Measurements from ENCODE around the gene PDIA6.

DNA sequence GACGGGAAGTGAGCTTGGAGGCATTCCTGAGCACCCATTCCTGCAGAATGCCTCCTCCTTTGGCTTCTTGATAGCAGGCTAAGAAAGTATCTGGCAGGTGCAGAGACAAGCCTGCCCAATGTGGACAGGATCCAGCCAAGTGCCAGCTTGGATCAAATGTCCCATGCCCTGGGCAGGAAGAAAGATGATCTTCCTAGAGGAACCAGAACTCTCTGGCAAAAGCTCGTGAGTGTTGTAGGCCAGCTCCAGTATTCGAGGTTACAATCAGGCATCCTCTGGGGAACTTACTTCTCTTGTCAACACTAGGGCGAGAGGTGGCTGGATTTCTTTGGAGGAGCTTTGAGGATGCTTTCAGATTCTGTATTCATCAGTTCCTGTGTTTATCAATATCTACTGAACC, 29.9 kb upstream of the PDIA6 start:
- no peak for TF ChIP-seq CTCF (IDR thresholded peaks at IDR 0.05)
- TF ChIP-seq, protein P1, sequence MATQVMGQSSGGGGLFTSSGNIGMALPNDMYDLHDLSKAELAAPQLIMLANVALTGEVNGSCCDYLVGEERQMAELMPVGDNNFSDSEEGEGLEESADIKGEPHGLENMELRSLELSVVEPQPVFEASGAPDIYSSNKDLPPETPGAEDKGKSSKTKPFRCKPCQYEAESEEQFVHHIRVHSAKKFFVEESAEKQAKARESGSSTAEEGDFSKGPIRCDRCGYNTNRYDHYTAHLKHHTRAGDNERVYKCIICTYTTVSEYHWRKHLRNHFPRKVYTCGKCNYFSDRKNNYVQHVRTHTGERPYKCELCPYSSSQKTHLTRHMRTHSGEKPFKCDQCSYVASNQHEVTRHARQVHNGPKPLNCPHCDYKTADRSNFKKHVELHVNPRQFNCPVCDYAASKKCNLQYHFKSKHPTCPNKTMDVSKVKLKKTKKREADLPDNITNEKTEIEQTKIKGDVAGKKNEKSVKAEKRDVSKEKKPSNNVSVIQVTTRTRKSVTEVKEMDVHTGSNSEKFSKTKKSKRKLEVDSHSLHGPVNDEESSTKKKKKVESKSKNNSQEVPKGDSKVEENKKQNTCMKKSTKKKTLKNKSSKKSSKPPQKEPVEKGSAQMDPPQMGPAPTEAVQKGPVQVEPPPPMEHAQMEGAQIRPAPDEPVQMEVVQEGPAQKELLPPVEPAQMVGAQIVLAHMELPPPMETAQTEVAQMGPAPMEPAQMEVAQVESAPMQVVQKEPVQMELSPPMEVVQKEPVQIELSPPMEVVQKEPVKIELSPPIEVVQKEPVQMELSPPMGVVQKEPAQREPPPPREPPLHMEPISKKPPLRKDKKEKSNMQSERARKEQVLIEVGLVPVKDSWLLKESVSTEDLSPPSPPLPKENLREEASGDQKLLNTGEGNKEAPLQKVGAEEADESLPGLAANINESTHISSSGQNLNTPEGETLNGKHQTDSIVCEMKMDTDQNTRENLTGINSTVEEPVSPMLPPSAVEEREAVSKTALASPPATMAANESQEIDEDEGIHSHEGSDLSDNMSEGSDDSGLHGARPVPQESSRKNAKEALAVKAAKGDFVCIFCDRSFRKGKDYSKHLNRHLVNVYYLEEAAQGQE (IDR thresholded peaks at IDR 0.05; ENCODE audit: insufficient read depth in 1 of 2, low read depth in 2 of 2, low read length in 1 of 2): no peak
- no peak for TF ChIP-seq TCF7L2 (IDR thresholded peaks at IDR 0.05; ENCODE audit: low read depth, low read length)
